Stimulated activated naive CD8-positive, alpha-beta T cell treated with anti-CD3 and anti-CD28 coated beads, Interleukin-15, Interleukin-2, amounts not matched to agents 100 ng/mL and 50 ng/mL, for 24 hours (primary cell): ENCODE measurements around the gene GALNT12.
A peak's percentile ranks its signal among the peaks of the same experiment; 100 is the strongest.

Source experiments
- H3K27ac Mint-ChIP-seq: one replicate; pipeline ENCODE4 v1.8.0; 2021; ENCODE audit warnings: mild to moderate bottlenecking, mixed read lengths
- H3K27me3 Mint-ChIP-seq: one replicate; pipeline ENCODE4 v1.8.0; 2021; ENCODE audit warnings: mixed read lengths
- H3K36me3 Mint-ChIP-seq: one replicate; pipeline ENCODE4 v1.8.0; 2021; ENCODE audit warnings: low read depth, mixed read lengths
- H3K4me1 Mint-ChIP-seq: one replicate; pipeline ENCODE4 v1.8.0; 2021; ENCODE audit warnings: low read depth, mixed read lengths
- H3K4me3 Mint-ChIP-seq: one replicate; pipeline ENCODE4 v1.8.0; 2021; ENCODE audit warnings: mild to moderate bottlenecking, mixed read lengths
- H3K9me3 Mint-ChIP-seq: one replicate; pipeline ENCODE4 v1.8.0; 2021; ENCODE audit warnings: mixed read lengths

GALNT12 gene

DNA sequence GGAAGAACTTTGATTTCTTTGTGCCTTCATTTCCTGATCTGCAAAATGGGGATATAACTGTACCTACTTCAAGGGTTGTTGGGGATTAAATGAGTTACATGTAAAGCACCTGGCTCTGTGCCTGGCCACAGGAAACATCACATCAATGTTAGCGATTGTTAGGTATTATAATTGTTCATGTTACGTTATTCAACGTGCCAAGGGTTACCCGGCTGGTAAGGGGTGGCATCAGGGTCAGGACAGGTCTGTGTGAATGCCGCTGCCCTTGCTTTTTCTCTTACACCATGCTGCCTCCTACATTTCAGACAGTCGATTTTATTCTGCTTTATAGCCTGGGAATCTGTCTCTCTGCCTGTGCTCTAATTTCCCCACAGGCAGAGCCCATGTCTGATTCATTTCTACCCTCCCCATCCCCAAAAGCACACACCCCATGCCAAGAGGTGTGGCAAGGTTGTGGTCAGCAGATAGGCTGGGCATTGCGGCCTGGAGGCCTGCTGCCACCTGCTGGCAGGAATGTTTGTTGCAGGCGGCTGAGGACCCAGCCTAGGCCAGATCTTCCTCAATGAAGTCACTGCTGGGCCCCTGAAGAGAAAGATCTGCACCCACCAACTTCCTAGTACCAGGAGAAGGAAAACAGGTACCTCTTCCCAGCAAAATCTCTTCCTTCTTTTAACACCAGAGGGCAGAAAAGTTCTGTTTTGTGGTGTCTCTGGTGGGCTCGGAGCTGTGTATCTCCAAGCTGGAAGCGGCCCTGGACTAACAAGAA lies 16.4 kb upstream of the GALNT12 start:
- no peaks in the 10 kb centered on the region for H3K27me3 Mint-ChIP-seq
- no peak overlapping the region for H3K4me3 Mint-ChIP-seq
- peaks cover 15% of the 10 kb centered on the region for H3K36me3 Mint-ChIP-seq
- H3K27ac Mint-ChIP-seq, result no peak overlapping the region
- no peaks in the 10 kb centered on the region for H3K9me3 Mint-ChIP-seq
- H3K4me1 Mint-ChIP-seq, result peaks cover 27% of the 10 kb centered on the region

- H3K4me1 Mint-ChIP-seq, result peaks cover 27% of the 10 kb centered on the region
- H3K27me3 Mint-ChIP-seq, result no peaks in the 10 kb centered on the region
- no peak overlapping the region for H3K4me3 Mint-ChIP-seq
- peaks cover 15% of the 10 kb centered on the region for H3K36me3 Mint-ChIP-seq
- no peak overlapping the region for H3K27ac Mint-ChIP-seq
- H3K9me3 Mint-ChIP-seq, result no peaks in the 10 kb centered on the region
Measured at GRCh38 chr9:98791608-98792490, 15.6 kb upstream of the GALNT12 start.

DNA sequence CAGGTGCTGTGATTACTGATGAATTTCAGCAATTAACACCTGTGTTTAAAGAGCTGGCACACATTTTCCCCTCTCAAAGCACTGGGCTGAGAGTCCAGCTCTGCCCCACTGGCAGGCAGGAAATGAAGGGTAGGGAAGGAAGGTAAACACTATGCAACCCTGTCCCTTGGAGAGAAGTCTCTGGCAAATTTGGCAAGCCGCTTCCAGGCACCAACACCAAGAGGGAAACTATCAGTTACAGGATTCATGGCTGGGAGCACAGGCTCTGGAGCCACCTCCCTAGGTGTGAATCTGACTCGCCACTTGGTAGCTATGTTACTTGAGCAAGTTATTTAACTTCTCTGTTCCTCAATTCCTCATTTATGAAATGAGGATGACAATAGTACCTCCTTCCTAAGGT lies 14.4 kb upstream of the GALNT12 start:
- Mint-ChIP-seq H3K9me3 (no peaks in the 10 kb centered on the region), H3K4me1 (peaks cover 27% of the 10 kb centered on the region), H3K4me3 (no peak overlapping the region), H3K27me3 (no peaks in the 10 kb centered on the region), H3K36me3 (peaks cover 16% of the 10 kb centered on the region), H3K27ac (no peak overlapping the region)

DNA sequence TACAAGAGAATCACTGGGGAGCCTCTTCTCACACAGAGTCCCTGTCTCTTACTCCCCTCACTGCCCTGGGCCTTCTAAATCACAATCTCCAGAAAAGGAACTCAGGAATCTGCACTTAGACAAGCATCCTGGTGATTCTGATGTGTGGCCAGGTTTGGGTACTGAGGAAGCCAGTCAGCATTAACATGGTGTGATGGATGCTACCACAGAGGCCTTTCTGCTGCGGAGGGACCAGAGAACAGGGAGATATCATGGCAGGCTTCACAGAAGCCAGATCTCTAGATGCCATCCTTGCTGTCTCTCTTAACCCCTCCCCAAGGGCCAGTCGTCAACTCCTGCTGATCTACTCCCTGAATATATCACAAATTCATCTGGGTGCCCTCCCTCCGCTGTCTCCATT lies 12.7 kb upstream of the GALNT12 start:
- Mint-ChIP-seq H3K36me3 (peaks cover 12% of the 10 kb centered on the region), H3K27ac (no peak overlapping the region), H3K4me3 (peak overlapping the region; percentile 85), H3K9me3 (peaks cover 7% of the 10 kb centered on the region), H3K4me1 (peaks cover 27% of the 10 kb centered on the region), H3K27me3 (no peaks in the 10 kb centered on the region)

DNA sequence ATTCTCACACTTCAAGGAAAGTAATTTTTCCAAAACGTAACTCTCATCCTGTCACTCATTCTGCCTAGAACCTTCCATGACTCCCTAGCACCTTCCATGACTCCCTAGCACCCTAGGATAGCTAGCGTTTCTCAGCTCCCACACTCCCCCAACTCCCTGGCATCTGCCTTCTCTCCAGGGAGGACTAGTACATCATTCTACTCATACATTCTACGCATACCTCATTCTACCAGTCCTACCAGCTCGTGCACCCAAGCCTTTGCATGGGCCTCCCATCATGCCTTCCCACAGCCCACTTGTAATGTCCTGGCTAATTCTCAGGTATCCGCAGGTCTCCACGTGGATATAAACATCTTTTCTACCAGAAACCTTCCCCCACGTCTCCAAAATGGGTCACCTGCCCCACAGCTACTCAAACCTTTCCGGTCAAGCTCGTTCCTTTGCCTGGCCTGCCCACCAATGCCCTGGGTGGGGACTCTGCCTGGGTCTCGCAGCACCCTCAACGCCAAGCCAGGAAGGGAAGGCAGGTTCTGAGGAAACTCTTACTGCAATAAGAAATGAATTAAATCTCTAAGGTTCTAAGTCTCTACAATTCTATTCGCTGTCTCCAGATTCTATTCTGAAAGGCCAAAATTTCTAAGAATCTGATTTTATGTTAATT lies 12.0 kb upstream of the GALNT12 start:
- no peaks in the 10 kb centered on the region for H3K27me3 Mint-ChIP-seq
- H3K27ac Mint-ChIP-seq, result peak overlapping the region; percentile 29
- H3K4me1 Mint-ChIP-seq, result peaks cover 27% of the 10 kb centered on the region
- peaks cover 7% of the 10 kb centered on the region for H3K9me3 Mint-ChIP-seq
- H3K36me3 Mint-ChIP-seq, result peaks cover 12% of the 10 kb centered on the region
- H3K4me3 Mint-ChIP-seq, result peak overlapping the region; percentile 85

GRCh38 chr9:98795970-98796363 lies 11.5 kb upstream of the GALNT12 start:
- Mint-ChIP-seq H3K4me3 (peak overlapping the region; percentile 85), H3K27ac (no peak overlapping the region), H3K36me3 (peaks cover 9% of the 10 kb centered on the region), H3K4me1 (peaks cover 27% of the 10 kb centered on the region), H3K9me3 (peaks cover 7% of the 10 kb centered on the region), H3K27me3 (no peaks in the 10 kb centered on the region)

DNA sequence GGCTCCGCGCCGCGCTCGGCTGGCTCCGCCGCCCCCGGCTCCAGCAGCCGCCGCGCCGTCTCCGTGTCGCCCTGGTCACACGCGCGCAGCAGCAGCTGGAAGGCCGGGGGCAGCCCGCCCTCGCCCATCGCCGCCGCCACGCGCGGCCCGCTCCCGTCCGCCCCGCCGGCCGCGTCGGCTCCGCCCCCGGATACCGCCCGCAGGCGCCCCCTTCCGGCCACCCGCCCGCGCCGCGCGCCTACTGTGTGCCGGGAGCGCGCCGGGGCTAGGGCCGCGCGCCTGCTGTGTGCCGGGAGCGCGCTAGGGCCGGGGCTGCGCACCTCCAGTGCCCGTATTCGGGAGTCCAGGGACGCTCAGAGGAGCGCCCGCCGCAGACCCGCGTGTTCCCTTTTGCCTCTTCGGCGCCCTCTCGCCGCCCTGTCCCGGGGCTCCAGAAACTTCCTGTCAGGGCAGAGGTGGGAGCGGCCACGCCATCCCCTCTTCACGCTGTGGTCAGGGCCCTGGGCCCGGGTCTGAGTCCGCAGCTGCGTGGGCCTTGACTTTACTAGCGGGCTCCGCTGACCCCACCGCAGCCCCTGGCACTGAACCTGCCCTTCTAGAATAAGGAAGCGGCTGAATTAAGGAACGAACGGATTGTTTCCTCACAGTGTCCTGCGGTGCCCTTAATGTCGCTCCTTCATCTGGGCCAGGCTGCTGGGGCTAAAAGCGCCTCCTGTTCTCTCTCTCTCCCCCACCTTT lies 10.9 kb upstream of the GALNT12 start, which contains the start of gene ANKS6:
ANKS6 (minus strand) TSS at position 192 of the 738 bp plus-strand sequence; CDS start at position 128, 64 bp downstream.
- Mint-ChIP-seq H3K4me1 (peaks cover 27% of the 10 kb centered on the region), H3K4me3 (peak within 1 kb of the TSS; percentile 85), H3K36me3 (peaks cover 7% of the 10 kb centered on the region), H3K27ac (peak within 1 kb of the TSS; percentile 72), H3K27me3 (no peaks in the 10 kb centered on the region), H3K9me3 (peaks cover 7% of the 10 kb centered on the region)

DNA sequence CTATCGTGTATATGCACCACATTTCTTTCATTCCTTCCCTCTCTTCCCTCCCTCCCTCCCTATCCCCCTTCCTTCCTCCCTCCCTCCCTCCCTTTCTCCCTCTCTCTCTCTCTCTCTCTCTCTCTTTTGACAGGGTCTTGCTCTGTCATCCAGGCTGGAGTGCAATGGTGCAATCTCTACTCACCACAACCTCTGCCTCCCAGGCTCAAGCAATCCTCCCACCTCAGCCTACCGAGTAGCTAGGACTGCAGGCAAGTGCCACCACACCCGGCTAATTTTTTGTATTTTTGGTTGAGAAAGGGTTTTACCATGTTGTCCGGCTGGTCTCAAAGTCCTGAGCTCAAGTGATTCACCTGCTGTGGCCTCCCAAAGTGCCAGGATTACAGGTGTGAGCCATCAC lies 10.0 kb upstream of the GALNT12 start:
- H3K27ac Mint-ChIP-seq, result peak overlapping the region; percentile 72
- peak overlapping the region; percentile 81 for H3K4me3 Mint-ChIP-seq
- H3K9me3 Mint-ChIP-seq, result peaks cover 7% of the 10 kb centered on the region
- H3K4me1 Mint-ChIP-seq, result peaks cover 19% of the 10 kb centered on the region
- peaks cover 7% of the 10 kb centered on the region for H3K36me3 Mint-ChIP-seq
- H3K27me3 Mint-ChIP-seq, result peaks cover 2% of the 10 kb centered on the region

DNA sequence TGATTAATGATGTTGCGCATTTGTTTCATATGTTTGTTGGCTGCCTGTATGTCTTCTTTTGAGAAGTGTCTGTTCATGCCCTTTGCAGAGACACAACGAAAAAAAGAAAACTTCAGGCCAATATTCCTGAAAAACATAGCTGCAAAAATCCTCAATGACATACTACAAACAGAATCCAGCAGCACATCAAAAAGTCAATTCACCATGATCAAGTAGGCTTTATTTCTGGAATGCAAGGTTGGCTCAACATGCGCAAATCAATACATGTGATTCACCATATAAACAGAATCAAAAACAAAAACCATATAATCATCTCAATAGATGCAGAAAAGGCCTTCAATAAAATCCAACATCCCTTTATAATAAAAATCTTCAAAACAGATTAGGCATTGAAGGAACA lies 9.2 kb upstream of the GALNT12 start:
- Mint-ChIP-seq H3K4me1 (peaks cover 18% of the 10 kb centered on the region), H3K9me3 (peaks cover 7% of the 10 kb centered on the region), H3K4me3 (no peak overlapping the region), H3K36me3 (peaks cover 7% of the 10 kb centered on the region), H3K27me3 (peaks cover 3% of the 10 kb centered on the region), H3K27ac (no peak overlapping the region)

DNA sequence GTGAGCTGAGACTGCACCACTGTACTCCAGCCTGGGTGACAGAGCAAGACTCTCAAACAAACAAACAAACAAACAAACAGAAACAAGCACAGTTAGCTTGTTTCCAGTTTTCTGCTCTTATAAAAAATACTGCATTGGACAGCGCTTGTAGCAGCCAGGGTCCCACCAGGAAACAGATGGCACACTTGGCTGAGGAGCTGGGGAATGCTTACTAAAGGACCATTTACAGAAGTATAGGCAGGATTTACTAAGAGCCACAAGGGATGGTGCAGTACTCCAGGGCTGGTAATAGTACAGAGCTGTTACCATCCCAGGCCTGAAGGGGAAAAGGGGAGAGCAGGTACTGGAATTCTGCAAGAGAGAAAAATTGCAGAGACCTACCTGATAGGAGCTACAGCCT lies 5.9 kb upstream of the GALNT12 start:
- Mint-ChIP-seq H3K36me3 (peaks cover 7% of the 10 kb centered on the region), H3K27ac (no peak overlapping the region), H3K9me3 (peaks cover 7% of the 10 kb centered on the region)

DNA sequence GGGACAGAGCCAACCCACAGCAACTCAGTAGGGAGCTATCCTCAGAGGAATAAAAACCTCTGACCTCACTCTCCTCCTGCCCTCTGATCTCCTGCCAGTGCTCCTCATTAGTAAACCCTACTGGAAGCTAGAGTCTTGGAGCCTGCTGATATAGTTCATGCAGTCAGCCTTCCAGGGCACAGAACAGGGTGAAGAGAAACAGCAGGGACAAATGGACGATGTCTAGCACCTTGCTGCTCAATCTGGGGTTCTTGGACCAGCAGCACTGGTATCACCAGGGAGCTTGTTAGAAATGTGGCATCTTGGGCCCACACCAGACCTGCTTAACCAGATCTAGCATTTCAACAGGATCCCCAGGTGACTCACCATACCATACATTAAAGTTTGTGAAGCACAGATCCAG lies 5.5 kb upstream of the GALNT12 start:
- Mint-ChIP-seq H3K27ac (no peak overlapping the region), H3K36me3 (peaks cover 7% of the 10 kb centered on the region), H3K27me3 (peaks cover 6% of the 10 kb centered on the region), H3K4me1 (peaks cover 2% of the 10 kb centered on the region), H3K4me3 (no peak overlapping the region), H3K9me3 (peaks cover 7% of the 10 kb centered on the region)

More for the DNA sequence above, 5.9 kb upstream of the GALNT12 start:
- no peak overlapping the region for H3K4me3 Mint-ChIP-seq
- H3K27me3 Mint-ChIP-seq, result peaks cover 6% of the 10 kb centered on the region
- H3K4me1 Mint-ChIP-seq, result no peaks in the 10 kb centered on the region

- H3K27me3 Mint-ChIP-seq, result peaks cover 6% of the 10 kb centered on the region
- H3K4me1 Mint-ChIP-seq, result peaks cover 16% of the 10 kb centered on the region
- no peaks in the 10 kb centered on the region for H3K9me3 Mint-ChIP-seq
- H3K27ac Mint-ChIP-seq, result no peak overlapping the region
- no peaks in the 10 kb centered on the region for H3K36me3 Mint-ChIP-seq
- no peak overlapping the region for H3K4me3 Mint-ChIP-seq
Measured at GRCh38 chr9:98804083-98804482, 3.4 kb upstream of the GALNT12 start.

GRCh38 chr9:98805506-98806272 lies 1.8 kb upstream of the GALNT12 start:
- H3K9me3 Mint-ChIP-seq, result no peaks in the 10 kb centered on the region
- H3K4me1 Mint-ChIP-seq, result peaks cover 24% of the 10 kb centered on the region
- no peak overlapping the region for H3K27ac Mint-ChIP-seq
- no peak overlapping the region for H3K4me3 Mint-ChIP-seq
- peaks cover 6% of the 10 kb centered on the region for H3K27me3 Mint-ChIP-seq
- H3K36me3 Mint-ChIP-seq, result no peaks in the 10 kb centered on the region
